Osteoblast (primary cell): Measurements from ENCODE around the gene ALG9. TPM values are rescaled to one million over a fixed set of nuclear protein-coding genes. Genes with fewer than 3 reads are reported as not detected.

ENCODE experiments used
- DNase-seq: peaks from one replicate; pipeline ENCODE4 v3.0.0; 2011; ENCODE audit warnings: low spot score, mixed read lengths; ENCODE audit not compliant: insufficient read length; ENCODE audit errors: missing footprints
- H2AFZ ChIP-seq: 2 replicates; pipeline ENCODE4 v1.6.0; 2011; ENCODE audit warnings: mild to moderate bottlenecking, low read length
- H3K27ac ChIP-seq: 2 replicates; pipeline ENCODE4 v1.5.1; 2011; ENCODE audit warnings: mild to moderate bottlenecking, low read depth, low read length, moderate library complexity
- H3K27me3 ChIP-seq: 2 replicates; pipeline ENCODE4 v1.6.0; 2012; ENCODE audit warnings: mild to moderate bottlenecking, control low read depth, inconsistent platforms, low read length, moderate library complexity; ENCODE audit not compliant: insufficient read depth
- H3K36me3 ChIP-seq: 2 replicates; pipeline ENCODE4 v1.5.1; 2011; ENCODE audit warnings: mild to moderate bottlenecking, low read length, control low read depth, moderate library complexity; ENCODE audit not compliant: insufficient read depth
- H3K4me1 ChIP-seq: 2 replicates; pipeline ENCODE4 v1.5.1; 2011; ENCODE audit warnings: mild to moderate bottlenecking, low read length, control low read depth, moderate library complexity; ENCODE audit not compliant: insufficient read depth
- H3K4me2 ChIP-seq: 2 replicates; pipeline ENCODE4 v1.6.0; 2011; ENCODE audit warnings: mild to moderate bottlenecking, low read length; ENCODE audit not compliant: insufficient read depth
- H3K4me3 ChIP-seq: fragments of 200-600 bp; sonication (generic); 3 replicates; pipeline ENCODE4 v1.5.1; 2012; ENCODE audit warnings: mild to moderate bottlenecking, low read length, inconsistent platforms; ENCODE audit not compliant: insufficient read depth
- H3K79me2 ChIP-seq: 2 replicates; pipeline ENCODE4 v1.6.0; 2012; ENCODE audit warnings: mild to moderate bottlenecking, low read length, control low read depth, inconsistent platforms; ENCODE audit not compliant: insufficient read depth
- H3K9me3 ChIP-seq: 2 replicates; pipeline ENCODE4 v1.5.1; 2011; ENCODE audit warnings: low read depth, low read length, control low read depth
- H4K20me1 ChIP-seq: 2 replicates; pipeline ENCODE4 v1.6.0; 2012; ENCODE audit warnings: mild to moderate bottlenecking, low read length, control low read depth; ENCODE audit not compliant: insufficient read depth
- CTCF ChIP-seq: IDR thresholded peaks from 2 replicates; pipeline ENCODE4 v1.5.1; 2011; ENCODE audit warnings: mild to moderate bottlenecking, low read depth, low read length, moderate library complexity; ENCODE audit errors: extremely low read depth
- total RNA-seq: library from RNA; depleted of rRNA; stranded (reverse); fragments of >200 nt; gene quantifications from 2 replicates; pipeline ENCODE4 v1.2.3, GENCODE V29; 2012

ALG9 gene
- total RNA-seq, 1 donor, result 35.8 TPM

- peaks cover 38% of the 10 kb centered on the region for H3K4me1 ChIP-seq
- TF ChIP-seq CTCF, result no peak
- peaks cover 7% of the 10 kb centered on the region for H3K79me2 ChIP-seq
- H3K27me3 ChIP-seq, result no peaks in the 10 kb centered on the region
- no peak overlapping the region for H3K4me2 ChIP-seq
- no peak overlapping the region for H3K27ac ChIP-seq
- no peak for DNase-seq
- H2AFZ ChIP-seq, result no peak overlapping the region
- H4K20me1 ChIP-seq, result no peaks in the 10 kb centered on the region
- no peak overlapping the region for H3K4me3 ChIP-seq
- no peaks in the 10 kb centered on the region for H3K9me3 ChIP-seq
- peaks cover 6% of the 10 kb centered on the region for H3K36me3 ChIP-seq
These were observed 37.4 kb upstream of the ALG9 start for GRCh38 chr11:111908639-111909305.

- no peaks in the 10 kb centered on the region for H3K9me3 ChIP-seq
- no peak for DNase-seq
- no peak overlapping the region for H3K4me2 ChIP-seq
- H3K4me1 ChIP-seq, result peaks cover 19% of the 10 kb centered on the region
- no peak for TF ChIP-seq CTCF
- H3K79me2 ChIP-seq, result no peaks in the 10 kb centered on the region
- no peaks in the 10 kb centered on the region for H4K20me1 ChIP-seq
- H3K27ac ChIP-seq, result no peak overlapping the region
- no peak overlapping the region for H3K4me3 ChIP-seq
- peaks cover 6% of the 10 kb centered on the region for H3K36me3 ChIP-seq
- H3K27me3 ChIP-seq, result no peaks in the 10 kb centered on the region
- H2AFZ ChIP-seq, result no peak overlapping the region
These were observed 35.3 kb upstream of the ALG9 start for GRCh38 chr11:111906680-111907079.

GRCh38 chr11:111905411-111905810 lies 34.0 kb upstream of the ALG9 start:
- Histone ChIP-seq H3K4me3 (no peak overlapping the region), H4K20me1 (no peaks in the 10 kb centered on the region), H3K4me2 (no peak overlapping the region), H3K27me3 (no peaks in the 10 kb centered on the region), H3K79me2 (no peaks in the 10 kb centered on the region), H2AFZ (no peak overlapping the region), H3K27ac (peak overlapping the region; percentile 4), H3K36me3 (peaks cover 6% of the 10 kb centered on the region), H3K4me1 (peaks cover 7% of the 10 kb centered on the region), H3K9me3 (no peaks in the 10 kb centered on the region)
- DNase-seq, result peak; percentile 3
- no peak for TF ChIP-seq CTCF

GRCh38 chr11:111886844-111887243 lies 15.5 kb upstream of the ALG9 start:
- Histone ChIP-seq H3K4me3 (no peak overlapping the region), H2AFZ (no peak overlapping the region), H3K79me2 (no peaks in the 10 kb centered on the region), H3K36me3 (no peaks in the 10 kb centered on the region), H3K9me3 (no peaks in the 10 kb centered on the region), H4K20me1 (no peaks in the 10 kb centered on the region), H3K4me2 (no peak overlapping the region), H3K4me1 (no peaks in the 10 kb centered on the region), H3K27me3 (no peaks in the 10 kb centered on the region), H3K27ac (no peak overlapping the region)
- DNase-seq, result no peak
- no peak for TF ChIP-seq CTCF
